NCI-H526 treated with DMSO at 0.1 percent for 48 hours (cell line): Measurements from ENCODE around the gene FIG4.
A peak's percentile ranks its signal among the peaks of the same experiment; 100 is the strongest.
"Not testable (repeated sequence)": the region's sequence is repeated elsewhere in the genome, so short reads cannot be mapped to it uniquely, and the experiment has no call there.

Source experiments
- DNase-seq: peaks from one replicate; lab custom pipeline; 2025; lab: John Stamatoyannopoulos, UW

FIG4 gene

DNA sequence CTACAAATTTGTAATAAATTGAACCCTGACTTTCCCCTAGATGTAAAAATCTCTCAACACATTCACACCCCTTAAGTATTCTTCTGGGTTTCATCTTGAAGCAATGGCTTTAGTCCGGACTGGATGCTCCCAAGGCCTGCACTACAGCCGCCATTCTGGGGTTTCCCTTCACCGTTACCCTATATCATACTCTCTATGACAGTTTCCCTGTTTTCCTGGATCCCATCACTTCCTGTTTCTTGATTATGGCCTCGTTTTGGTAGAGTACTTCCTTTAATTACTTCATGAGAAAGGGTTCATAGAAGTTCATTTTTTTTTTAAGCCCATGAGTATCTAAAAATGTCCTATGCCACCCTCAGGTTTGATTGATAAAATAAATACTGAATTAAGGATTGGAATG, 11.7 kb downstream of the FIG4 start:
- no peak for DNase-seq

- peak; percentile 88 for DNase-seq
These were observed 14.2 kb downstream of the FIG4 start for GRCh38 chr6:109705258-109705657.

DNA sequence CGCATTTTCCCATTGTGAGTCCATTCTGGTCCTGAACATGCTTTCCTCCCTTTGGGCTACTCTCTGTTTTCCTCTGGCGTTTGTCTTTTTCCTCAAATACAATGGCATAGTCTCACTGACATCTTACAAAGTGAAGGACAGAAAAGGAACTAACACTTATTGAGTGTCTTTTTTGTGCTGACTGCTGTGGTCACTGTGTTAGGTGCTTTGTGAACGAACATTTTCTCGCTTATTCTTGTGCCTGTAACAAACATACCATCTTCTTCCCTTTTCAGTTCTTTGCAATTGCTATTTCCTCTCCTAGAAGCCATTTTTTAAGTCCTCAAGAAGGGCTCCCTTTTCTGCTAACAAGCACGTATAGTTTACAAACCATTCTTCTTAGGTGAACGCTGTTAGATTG, 15.4 kb downstream of the FIG4 start:
- no peak for DNase-seq

DNA sequence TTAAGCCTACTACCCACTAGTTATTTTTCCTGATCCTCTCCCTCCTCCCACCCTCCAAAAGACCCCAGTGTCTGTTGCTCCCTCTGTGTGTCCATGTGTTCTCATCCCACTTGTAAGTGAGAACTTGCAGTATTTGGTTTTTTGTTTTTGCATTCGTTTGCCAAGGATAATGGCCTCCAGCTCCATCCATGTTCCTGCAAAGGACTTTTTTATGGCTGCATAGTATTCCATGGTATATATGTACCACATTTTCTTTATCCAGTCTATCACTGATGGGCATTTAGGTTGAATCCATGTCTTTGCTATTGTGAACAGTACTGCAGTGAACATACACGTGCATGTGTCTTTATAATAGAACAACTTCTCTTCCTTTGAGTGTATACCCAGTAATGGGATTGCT, 17.0 kb downstream of the FIG4 start:
- not testable (repeated sequence) for DNase-seq

DNA sequence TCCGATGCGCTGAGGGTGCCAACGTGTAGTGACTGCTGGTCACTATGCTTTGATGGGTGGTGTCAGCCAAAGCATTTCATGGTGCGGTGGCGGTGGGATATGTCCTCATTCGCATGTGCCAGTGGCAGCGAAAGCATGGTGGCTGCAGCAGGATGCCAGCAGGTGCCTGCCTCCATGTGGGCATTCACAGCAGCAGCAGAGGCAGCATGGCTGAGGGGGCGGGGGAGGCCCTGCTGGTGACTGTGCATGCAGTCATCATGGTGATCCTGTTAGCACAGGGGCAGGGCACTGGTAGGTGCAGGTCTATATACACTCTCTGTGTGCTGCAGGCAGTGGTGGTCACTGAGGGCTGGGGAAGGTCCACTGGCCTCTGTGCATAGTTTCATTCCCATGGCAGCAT, 22.0 kb downstream of the FIG4 start:
- DNase-seq: no peak

DNA sequence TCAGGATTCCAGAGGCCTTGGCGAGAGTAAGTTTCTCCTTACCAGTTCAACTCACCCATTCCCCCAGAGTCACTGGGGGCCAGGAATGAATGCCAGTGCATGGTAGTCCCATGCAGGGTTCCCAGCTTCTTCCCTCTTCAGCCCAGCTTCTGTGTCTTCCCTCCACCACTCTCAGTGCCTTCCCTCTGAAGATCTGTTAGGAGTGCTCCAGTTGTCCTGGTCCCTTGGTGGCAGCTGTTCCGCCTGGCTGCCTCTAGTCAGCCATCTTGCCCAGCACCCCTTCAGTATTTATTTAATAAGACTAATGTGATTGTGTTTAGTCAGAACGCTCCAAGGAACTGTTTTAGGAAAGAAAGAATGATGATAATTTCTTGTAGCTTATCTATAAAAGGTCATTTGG, 23.1 kb downstream of the FIG4 start:
- DNase-seq: no peak

DNA sequence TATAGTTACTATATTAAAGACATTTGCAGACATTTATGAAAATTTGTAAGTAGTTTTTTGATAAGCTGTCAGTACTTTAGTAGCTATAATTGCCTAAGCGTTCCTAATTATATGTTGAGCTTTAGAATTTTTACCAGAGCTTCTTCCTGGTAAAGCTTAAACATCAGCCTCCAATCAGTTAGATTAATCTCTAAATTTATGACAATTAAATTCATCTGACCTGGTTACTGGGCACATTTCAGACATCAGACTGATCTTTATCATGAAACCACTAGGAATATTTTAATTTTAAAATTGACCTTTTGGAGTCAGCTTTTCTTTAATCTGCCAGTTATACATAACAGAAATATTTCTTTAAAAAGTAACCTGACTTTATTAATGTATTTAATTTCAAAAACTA, 23.5 kb downstream of the FIG4 start:
- no peak for DNase-seq

GRCh38 chr6:109715616-109716015, 24.5 kb downstream of the FIG4 start:
- no peak for DNase-seq

DNA sequence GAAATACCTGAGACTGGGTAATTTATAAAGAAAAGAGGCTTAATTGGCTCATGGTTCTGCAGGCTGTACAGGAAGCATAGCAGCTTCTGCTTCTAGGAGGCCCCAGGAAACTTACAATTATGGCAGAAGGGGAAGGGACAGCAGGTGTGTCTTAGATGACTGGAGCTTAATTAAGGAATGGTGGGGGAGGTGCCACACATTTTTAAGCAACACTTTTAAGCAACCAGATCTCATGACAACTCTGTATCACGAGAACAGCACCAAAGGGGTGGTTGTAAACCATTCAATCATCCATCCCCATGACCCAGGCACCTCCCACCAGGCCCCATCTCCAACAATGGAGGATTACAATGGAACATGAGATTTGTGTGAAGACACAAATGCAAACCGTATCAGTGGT, 26.9 kb downstream of the FIG4 start:
- no peak for DNase-seq

DNA sequence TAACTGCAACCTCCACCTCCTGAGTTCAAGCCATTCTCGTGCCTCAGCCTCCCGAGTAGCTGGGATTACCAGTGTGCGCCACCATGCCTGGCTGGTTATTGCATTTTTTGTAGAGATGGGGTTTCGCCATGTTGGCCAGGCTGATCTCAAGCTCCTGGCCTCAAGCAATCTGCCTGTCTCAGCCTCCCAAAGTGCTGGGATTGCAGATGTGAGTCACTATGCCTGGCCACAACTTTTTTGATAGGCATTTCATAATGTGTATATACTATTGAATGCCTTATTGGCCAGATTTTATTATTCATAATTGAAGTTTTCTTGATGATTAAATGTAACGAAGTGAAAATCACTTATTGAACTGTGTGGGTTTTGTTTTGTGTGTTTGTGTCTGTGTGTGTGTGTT, 27.9 kb downstream of the FIG4 start:
- no peak for DNase-seq

- no peak for DNase-seq
These were observed 29.2 kb downstream of the FIG4 start for GRCh38 chr6:109720311-109720710.

- DNase-seq: no peak
These were observed 30.9 kb downstream of the FIG4 start for GRCh38 chr6:109722011-109722410.

- DNase-seq: no peak
These were observed 31.6 kb downstream of the FIG4 start for GRCh38 chr6:109722564-109723254.

GRCh38 chr6:109725250-109725649, 34.2 kb downstream of the FIG4 start:
- not testable (repeated sequence) for DNase-seq

DNA sequence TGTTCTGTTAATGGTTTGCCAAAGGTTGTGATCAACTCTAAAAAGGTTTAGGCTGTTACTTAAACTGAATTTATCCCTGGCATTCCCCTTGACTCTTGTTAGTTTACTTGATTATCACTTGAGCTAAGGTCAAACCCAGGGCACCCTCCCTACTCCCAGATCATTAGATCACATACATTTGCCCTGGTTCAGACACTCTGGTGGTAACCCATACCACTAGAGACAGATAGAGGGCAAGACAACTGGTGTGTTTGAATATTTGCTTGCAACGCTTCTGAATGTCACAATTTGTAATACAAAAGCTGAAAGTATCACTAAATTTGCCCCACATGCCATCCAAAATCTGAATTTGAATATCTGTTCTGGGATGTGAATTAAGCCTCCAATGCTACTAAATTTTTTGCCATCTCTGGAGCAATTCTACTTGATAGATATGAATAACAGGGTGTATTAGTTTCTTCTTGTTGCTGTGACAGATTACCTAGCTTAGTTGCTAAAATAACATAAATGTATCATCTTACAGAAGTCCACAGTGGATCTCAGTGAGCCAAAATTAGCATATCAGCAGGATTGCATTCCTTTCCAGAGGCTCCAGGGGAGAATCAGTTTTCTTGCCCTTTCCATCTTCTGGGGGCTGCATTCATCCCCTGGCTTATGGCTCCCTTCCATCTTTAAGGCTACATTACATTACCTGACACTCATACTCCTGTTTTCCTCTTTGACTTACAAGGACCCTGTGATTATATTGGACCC, 45.4 kb downstream of the FIG4 start:
- no peak for DNase-seq

GRCh38 chr6:109738255-109738654, 47.2 kb downstream of the FIG4 start:
- DNase-seq: no peak

- DNase-seq: no peak
These were observed 47.6 kb downstream of the FIG4 start for GRCh38 chr6:109738667-109739066.

- DNase-seq: no peak
These were observed 48.6 kb downstream of the FIG4 start for GRCh38 chr6:109739686-109740085.

DNA sequence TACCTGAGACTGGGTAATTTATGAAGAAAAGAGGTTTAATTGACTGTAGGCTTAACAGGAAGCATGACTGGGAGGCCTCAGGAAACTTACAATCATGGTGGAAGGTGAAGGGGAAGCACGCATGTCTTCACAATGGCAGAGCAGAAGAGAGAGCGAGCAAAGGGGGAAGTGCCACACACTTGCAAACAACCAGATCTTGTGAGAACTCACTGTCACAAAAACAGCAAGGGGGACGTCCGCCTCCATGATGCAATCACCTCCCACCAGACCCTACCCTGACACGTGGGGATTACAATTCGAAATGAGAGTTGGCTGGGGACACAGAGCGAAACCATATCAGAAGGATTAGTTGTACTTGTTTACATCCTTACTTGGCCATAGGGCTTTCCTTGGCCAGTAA, 49.7 kb downstream of the FIG4 start:
- no peak for DNase-seq

DNA sequence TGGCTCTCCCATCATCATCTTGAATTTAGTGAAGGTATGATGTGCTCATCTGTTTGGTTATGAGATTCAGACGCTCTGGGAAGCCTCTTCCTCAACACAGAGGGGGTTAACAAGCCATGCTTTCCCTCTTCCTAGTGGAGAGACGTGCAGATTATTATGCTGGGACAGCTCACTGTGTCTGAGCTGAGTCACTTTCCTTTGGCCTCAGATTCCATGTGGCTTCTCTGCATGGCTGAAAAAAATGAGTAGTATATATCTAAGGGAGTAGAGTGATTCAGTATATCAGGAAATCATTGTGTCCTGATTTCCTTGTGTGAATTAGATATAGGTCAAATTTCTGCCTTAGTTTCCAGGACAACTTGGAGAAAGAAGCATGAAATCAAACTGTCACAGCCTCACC, 52.6 kb downstream of the FIG4 start:
- DNase-seq: no peak

DNA sequence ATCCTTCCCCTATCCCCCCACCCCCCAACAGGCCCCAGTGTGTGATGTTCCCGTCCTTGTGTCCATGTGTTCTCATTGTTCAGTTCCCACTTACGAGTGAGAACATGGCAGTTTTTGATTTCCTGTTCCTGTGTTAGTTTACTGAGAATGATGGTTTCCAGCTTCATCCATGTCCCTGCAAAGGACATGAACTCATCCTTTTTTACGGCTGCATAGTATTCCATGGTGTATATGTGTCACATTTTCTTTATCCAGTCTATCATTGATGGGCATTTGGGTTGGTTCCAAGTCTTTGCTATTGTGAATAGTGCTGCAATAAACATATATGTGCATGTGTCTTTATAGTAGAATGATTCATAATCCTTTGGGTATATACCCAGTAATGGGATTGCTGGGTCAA, 53.7 kb downstream of the FIG4 start:
- not testable (repeated sequence) for DNase-seq

- no peak for DNase-seq
These were observed 56.1 kb downstream of the FIG4 start for GRCh38 chr6:109747221-109747620.

- DNase-seq: peak; percentile 95
These were observed 68.2 kb downstream of the FIG4 start for GRCh38 chr6:109759098-109759955.
